ENCODE data around the gene SH3BGRL.

The SH3BGRL gene

GRCh38 chrX:81286608-81287007 is 84.7 kb downstream of the SH3BGRL start:
- no peak overlapping the region for H3K27ac Mint-ChIP-seq
- H3K4me1 Mint-ChIP-seq, result no peaks in the 10 kb centered on the region
- H3K36me3 Mint-ChIP-seq (ENCODE audit: low read depth), result peaks cover 71% of the 10 kb centered on the region
- H3K4me3 Mint-ChIP-seq, result no peak overlapping the region
- no peaks in the 10 kb centered on the region for H3K27me3 Mint-ChIP-seq (ENCODE audit: low read depth)
- TF ChIP-seq, protein P1, sequence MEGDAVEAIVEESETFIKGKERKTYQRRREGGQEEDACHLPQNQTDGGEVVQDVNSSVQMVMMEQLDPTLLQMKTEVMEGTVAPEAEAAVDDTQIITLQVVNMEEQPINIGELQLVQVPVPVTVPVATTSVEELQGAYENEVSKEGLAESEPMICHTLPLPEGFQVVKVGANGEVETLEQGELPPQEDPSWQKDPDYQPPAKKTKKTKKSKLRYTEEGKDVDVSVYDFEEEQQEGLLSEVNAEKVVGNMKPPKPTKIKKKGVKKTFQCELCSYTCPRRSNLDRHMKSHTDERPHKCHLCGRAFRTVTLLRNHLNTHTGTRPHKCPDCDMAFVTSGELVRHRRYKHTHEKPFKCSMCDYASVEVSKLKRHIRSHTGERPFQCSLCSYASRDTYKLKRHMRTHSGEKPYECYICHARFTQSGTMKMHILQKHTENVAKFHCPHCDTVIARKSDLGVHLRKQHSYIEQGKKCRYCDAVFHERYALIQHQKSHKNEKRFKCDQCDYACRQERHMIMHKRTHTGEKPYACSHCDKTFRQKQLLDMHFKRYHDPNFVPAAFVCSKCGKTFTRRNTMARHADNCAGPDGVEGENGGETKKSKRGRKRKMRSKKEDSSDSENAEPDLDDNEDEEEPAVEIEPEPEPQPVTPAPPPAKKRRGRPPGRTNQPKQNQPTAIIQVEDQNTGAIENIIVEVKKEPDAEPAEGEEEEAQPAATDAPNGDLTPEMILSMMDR (IDR thresholded peaks at IDR 0.05; ENCODE audit: unreplicated experiment in 3 of 3), result no peak
- H3K9me3 Mint-ChIP-seq, result peaks cover 54% of the 10 kb centered on the region

DNA sequence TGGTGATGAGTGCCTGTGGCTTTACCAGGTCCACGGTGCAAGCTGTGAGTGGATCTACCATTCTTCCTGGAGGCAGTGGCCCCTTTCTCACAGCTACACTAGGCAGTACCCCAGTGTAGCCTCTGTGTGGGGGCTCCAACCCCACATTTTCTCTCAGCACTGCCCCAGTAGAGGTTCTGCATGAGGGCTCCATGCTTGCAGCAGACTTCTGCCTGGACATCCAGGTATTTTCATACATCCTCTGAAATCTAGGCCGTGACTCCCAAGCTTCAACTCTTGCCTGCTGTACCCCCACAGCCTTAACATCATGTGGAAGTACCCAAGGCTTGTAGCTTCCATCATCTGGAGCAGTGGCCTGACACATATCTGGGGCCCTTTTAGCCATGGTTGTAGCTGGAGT is 90.1 kb downstream of the SH3BGRL start:
- Mint-ChIP-seq H3K4me1 (no peaks in the 10 kb centered on the region), H3K9me3 (peaks cover 60% of the 10 kb centered on the region), H3K36me3 (ENCODE audit: low read depth) (peaks cover 87% of the 10 kb centered on the region), H3K4me3 (no peak overlapping the region), H3K27ac (no peak overlapping the region), H3K27me3 (ENCODE audit: low read depth) (no peaks in the 10 kb centered on the region)
- TF ChIP-seq, protein P1 (IDR thresholded peaks at IDR 0.05; ENCODE audit: unreplicated experiment in 3 of 3), result no peak

DNA sequence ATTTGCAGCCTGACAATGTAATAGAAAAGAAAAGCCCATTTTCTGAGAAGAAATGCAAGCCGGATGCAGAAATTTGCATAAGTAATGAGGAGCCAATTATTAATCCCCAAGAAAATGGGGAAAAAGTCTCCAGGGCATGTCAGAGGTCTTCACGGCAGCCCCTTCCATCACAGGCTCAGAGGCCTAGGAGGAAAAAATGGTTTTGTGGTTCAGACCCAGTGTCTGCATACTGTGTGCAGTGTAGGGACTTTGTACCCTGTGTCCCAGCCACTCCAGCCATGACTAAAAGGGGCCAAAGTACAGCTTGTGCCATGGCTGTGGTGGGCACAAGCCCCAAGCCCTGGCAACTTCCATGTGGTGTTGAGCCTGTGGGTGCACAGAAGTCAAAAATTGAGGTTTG is 92.2 kb downstream of the SH3BGRL start:
- H3K27me3 Mint-ChIP-seq (ENCODE audit: low read depth), result no peaks in the 10 kb centered on the region
- H3K9me3 Mint-ChIP-seq, result peaks cover 53% of the 10 kb centered on the region
- TF ChIP-seq, protein P1 (IDR thresholded peaks at IDR 0.05; ENCODE audit: unreplicated experiment in 3 of 3), result no peak
- no peak overlapping the region for H3K4me3 Mint-ChIP-seq
- H3K4me1 Mint-ChIP-seq, result no peaks in the 10 kb centered on the region
- H3K36me3 Mint-ChIP-seq (ENCODE audit: low read depth), result peaks cover 73% of the 10 kb centered on the region
- H3K27ac Mint-ChIP-seq, result no peak overlapping the region

DNA sequence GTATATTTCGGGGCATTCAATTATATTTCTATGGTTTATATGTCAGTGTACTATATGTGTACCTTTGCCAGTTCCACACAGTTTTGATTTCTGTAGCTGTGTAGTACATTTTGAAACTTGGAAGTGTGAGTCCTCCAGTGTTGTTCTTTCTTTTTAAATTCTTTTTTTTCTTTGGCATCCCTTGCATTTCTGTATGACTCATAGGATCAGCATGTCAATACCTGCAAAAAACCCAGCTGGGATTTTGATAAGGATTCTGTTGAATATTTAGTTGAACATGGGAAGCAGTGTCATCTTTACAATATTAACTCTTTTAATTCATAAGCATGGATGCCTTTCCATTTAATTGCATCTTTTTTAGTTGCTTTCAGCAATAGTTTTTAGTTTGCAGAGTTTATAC is 100.0 kb downstream of the SH3BGRL start:
- no peaks in the 10 kb centered on the region for H3K4me1 Mint-ChIP-seq
- H3K36me3 Mint-ChIP-seq (ENCODE audit: low read depth), result peaks cover 3% of the 10 kb centered on the region
- H3K27ac Mint-ChIP-seq, result no peak overlapping the region
- H3K9me3 Mint-ChIP-seq, result peaks cover 10% of the 10 kb centered on the region
- TF ChIP-seq, protein P1 (IDR thresholded peaks at IDR 0.05; ENCODE audit: unreplicated experiment in 3 of 3), result no peak
- H3K27me3 Mint-ChIP-seq (ENCODE audit: low read depth), result no peaks in the 10 kb centered on the region
- no peak overlapping the region for H3K4me3 Mint-ChIP-seq

- H3K27me3 Mint-ChIP-seq (ENCODE audit: low read depth), result no peaks in the 10 kb centered on the region
- H3K9me3 Mint-ChIP-seq, result peaks cover 14% of the 10 kb centered on the region
- H3K4me3 Mint-ChIP-seq, result no peak overlapping the region
- H3K27ac Mint-ChIP-seq, result no peak overlapping the region
- H3K4me1 Mint-ChIP-seq, result no peaks in the 10 kb centered on the region
- TF ChIP-seq, protein P1 (IDR thresholded peaks at IDR 0.05; ENCODE audit: unreplicated experiment in 3 of 3), result no peak
- no peaks in the 10 kb centered on the region for H3K36me3 Mint-ChIP-seq (ENCODE audit: low read depth)
These were observed 102.7 kb downstream of the SH3BGRL start for GRCh38 chrX:81304563-81304962.

DNA sequence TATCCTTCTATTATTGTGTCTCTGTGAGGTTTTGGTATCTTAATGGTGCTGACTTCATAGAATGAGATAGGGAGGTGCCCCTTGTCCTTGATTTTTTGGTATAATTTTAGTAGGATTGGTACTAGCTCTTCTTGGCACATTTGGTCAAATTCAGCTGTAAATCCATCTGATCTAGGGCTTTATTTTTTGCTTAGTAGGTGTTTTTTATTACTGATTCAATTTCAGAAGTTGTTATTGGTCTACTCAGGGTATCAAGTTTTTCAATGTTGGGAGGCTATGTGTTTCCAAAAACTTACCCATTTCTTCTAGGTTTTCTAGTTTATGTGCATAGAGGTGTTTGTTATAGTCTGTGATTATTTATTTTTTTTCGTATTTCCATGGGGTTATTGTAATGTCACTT is 103.3 kb downstream of the SH3BGRL start:
- Mint-ChIP-seq H3K27me3 (ENCODE audit: low read depth) (no peaks in the 10 kb centered on the region), H3K4me3 (no peak overlapping the region), H3K27ac (no peak overlapping the region), H3K9me3 (peaks cover 16% of the 10 kb centered on the region), H3K4me1 (no peaks in the 10 kb centered on the region), H3K36me3 (ENCODE audit: low read depth) (no peaks in the 10 kb centered on the region)
- TF ChIP-seq, protein P1 (IDR thresholded peaks at IDR 0.05; ENCODE audit: unreplicated experiment in 3 of 3), result no peak
